Left lobe of liver (tissue), 2 donors: ENCODE results near the gene ANGPT4. TPM values are rescaled to one million over a fixed set of nuclear protein-coding genes. Genes with fewer than 3 reads are reported as not detected.
A peak's percentile ranks its signal among the peaks of the same experiment; 100 is the strongest.
"Not testable (repeated sequence)": the region's sequence is repeated elsewhere in the genome, so short reads cannot be mapped to it uniquely, and the experiment has no call there.

Experiments
- ATAC-seq: fragments of 200-7000 bp; cut with Tn5 transposase; one replicate; pipeline ENCODE4 v1.9.1; 2020; ENCODE audit warnings: mild to moderate bottlenecking, moderate library complexity
- DNase-seq: peaks from one replicate; pipeline ENCODE4 v3.0.0-alpha.2; 2020; ENCODE audit warnings: low spot score
- total RNA-seq: library from RNA; stranded (reverse); gene quantifications from one replicate; pipeline ENCODE4 v1.2.1, GENCODE V29; 2021
- donor health status: DM: no; HTN: no; CAD: no; lungs with moderate emphysema.
- donor health status: DM: no; HTN: yes; CAD: no.

Gene ANGPT4
- total RNA-seq, 1 donor from 2014 or later = 0.05 TPM

- no peak for DNase-seq
- no peak for ATAC-seq
Observed at GRCh38 chr20:829551-829950, 86.6 kb downstream of the ANGPT4 start.

DNA sequence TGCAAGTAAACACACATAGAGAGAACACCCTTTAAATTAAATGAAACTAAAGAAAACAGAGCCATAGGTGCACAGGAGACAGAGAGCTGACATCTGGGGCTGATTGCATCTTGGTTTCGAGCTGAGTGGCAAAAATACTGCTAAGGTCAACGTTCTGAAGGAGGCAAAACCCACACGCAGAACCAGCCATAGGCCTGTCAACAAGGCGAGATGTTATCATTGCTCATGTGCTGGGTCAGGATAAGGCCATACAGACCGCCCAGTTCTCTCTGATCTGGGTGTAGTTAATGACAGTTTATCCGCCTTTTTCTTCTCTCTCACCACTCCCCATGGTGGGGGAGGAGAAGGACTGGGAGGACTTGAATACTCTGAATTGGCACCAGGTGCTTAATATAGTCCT lies 87.1 kb downstream of the ANGPT4 start:
- DNase-seq (no peak), ATAC-seq (no peak)

- DNase-seq, ATAC-seq: not testable (repeated sequence)
Observed at GRCh38 chr20:827981-828380, 88.2 kb downstream of the ANGPT4 start.

GRCh38 chr20:826695-827323 lies 89.3 kb downstream of the ANGPT4 start:
- peak; percentile 12 for DNase-seq
- no peak for ATAC-seq

GRCh38 chr20:825710-826421 lies 90.3 kb downstream of the ANGPT4 start:
- DNase-seq (peak; percentile 22), ATAC-seq (no peak)

- DNase-seq (no peak), ATAC-seq (no peak)
Observed at GRCh38 chr20:824916-825315, 91.2 kb downstream of the ANGPT4 start.

- ATAC-seq (no peak), DNase-seq (peak; percentile 16)
Observed at GRCh38 chr20:824490-824889, 91.6 kb downstream of the ANGPT4 start.

DNA sequence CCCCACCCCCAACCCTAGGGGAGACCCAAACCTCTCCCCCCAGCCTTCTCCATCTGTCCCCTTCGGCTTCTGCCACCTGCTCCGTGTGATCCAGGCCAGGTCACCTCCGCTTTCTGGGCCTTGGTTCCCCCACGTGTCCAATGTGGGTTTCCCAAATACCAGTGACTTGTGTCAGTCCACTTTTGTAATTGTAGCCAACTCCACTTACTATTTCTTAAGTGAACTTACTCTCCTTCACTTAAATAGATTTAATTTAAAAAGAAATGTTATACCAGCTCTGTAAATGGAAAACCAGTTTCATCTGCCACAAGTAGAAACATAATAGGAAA lies 92.6 kb downstream of the ANGPT4 start:
- DNase-seq = no peak
- no peak for ATAC-seq

- no peak for ATAC-seq
- no peak for DNase-seq
Observed at GRCh38 chr20:822651-823573, 93.2 kb downstream of the ANGPT4 start.

- ATAC-seq = no peak
- DNase-seq = no peak
Observed at GRCh38 chr20:821731-822065, 94.4 kb downstream of the ANGPT4 start.

DNA sequence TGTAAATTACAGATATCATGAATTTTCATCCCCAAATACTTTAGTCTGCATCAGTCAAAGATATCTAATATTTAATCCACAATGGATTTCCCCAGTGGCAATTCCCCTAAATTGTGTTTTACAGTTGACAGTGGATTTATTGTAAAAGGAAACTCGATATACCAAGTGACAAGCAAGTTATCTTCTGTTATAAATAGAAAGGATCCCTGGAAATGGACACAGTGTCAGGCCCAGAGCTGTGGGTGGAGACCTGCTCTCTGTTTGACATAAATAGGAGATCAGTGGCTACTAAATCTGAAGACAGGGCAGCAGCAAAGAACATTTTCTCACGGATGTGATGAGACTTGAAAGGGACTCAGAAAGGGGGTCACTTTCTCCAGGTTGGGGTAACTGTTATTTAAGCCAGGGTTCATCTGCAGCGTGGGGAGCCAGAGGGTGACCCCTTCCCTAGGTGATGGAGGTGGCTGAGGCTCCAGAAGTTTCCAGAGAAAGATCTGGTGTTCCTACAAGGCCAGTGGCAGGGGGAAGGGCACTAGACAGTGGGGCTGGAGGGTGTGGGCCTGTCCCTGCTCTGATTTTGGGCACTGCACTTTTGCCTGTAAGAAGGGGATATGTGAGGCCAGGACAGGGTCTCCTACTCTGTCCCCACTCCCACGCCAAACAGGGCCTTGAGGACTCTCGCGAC lies 94.9 kb downstream of the ANGPT4 start:
- DNase-seq (no peak), ATAC-seq (no peak)

DNA sequence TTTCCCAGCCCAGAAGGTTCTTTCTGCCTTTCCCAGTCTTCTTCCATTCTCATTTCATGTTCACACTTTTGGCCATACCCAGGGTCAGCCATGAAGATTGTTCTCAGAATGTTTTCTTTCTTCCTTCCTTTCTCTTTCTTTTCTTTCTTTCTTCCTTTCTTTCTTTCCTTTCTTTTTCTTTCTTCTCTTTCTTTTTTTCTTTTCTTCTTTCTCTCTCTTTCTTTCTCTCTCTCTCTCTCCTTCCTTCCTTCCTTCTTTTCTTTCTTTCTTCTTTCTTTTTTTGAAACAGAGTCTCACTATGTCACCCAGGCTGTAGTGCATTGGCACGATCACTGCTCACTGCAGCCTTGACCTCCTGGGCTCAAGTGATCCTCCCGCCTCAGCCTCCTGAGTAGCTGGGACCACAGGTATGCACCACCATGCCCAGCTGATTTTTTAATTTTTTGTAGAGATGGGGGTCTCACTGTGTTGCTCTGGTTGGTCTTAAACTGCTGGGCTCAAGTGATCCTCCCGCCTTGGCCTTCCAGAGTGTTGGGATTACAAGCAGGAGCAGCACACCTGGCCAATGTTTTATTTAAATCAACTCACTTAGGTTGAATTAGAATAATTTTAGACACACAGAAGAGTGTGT lies 95.7 kb downstream of the ANGPT4 start:
- ATAC-seq = no peak
- DNase-seq = no peak

Other genes with a start within 250 kb of the ANGPT4 start
- not detected for gene SCRT2, start 240.5 kb downstream of the ANGPT4 start, total RNA-seq
- gene SLC52A3, start 147.8 kb downstream of the ANGPT4 start, total RNA-seq = 0.18 TPM
- 1.7 TPM for gene FAM110A, start 82.6 kb downstream of the ANGPT4 start, total RNA-seq
- gene RSPO4, start 86.0 kb upstream of the ANGPT4 start, total RNA-seq = not detected
- 99.7 TPM for gene PSMF1, start 202.3 kb upstream of the ANGPT4 start, total RNA-seq